ENCODE results near the gene IL11.

The IL11 gene

GRCh38 chr19:55358943-55359908 lies 11.0 kb downstream of the IL11 start:
- ChIA-PET CTCF (interaction anchor here (0.9 to 1.2 kb wide), 4 partner anchors 10 to 68 kb away, joined by 3 read pairs; no protein-coding TSS in a partner anchor), POLR2A (interaction anchor here (0.6 kb wide), 1 partner anchor 902 kb away, joined by 4 read pairs; no protein-coding TSS in a partner anchor)
- no peak for DNase-seq (ENCODE audit: extremely low spot score)
- TF ChIP-seq CTCF (IDR thresholded peaks at IDR 0.05; ENCODE audit: control extremely low read depth, extremely low read depth, low read depth, missing control alignments), result no peak

GRCh38 chr19:55358493-55358892 lies 11.8 kb downstream of the IL11 start:
- ChIA-PET CTCF (interaction anchor here (1.2 kb wide), 1 partner anchor 9 kb away, joined by 3 read pairs; no protein-coding TSS in a partner anchor), POLR2A (interaction anchor here (0.6 kb wide), 1 partner anchor 902 kb away, joined by 4 read pairs; no protein-coding TSS in a partner anchor)
- no peak for TF ChIP-seq CTCF (IDR thresholded peaks at IDR 0.05; ENCODE audit: control extremely low read depth, extremely low read depth, low read depth, missing control alignments)
- no peak for DNase-seq (ENCODE audit: extremely low spot score)

GRCh38 chr19:55355213-55355821 lies 14.9 kb downstream of the IL11 start:
- ChIA-PET POLR2A (no interaction called here), CTCF (no interaction called here)

GRCh38 chr19:55354698-55355212 lies 15.5 kb downstream of the IL11 start, which contains the start of gene COX6B2:
Gene COX6B2 (minus strand): TSS chr19:55354719. CDS start chr19:55354521, 198 bp downstream.
- POLR2A ChIA-PET, result no interaction called here
- CTCF ChIA-PET, result no interaction called here
- TF ChIP-seq CTCF (IDR thresholded peaks at IDR 0.05; ENCODE audit: control extremely low read depth, extremely low read depth, low read depth, missing control alignments), result no peak
- no peak for DNase-seq (ENCODE audit: extremely low spot score)

More at GRCh38 chr19:55355213-55355821, 14.9 kb downstream of the IL11 start:
- DNase-seq (ENCODE audit: extremely low spot score), result no peak
- no peak for TF ChIP-seq CTCF (IDR thresholded peaks at IDR 0.05; ENCODE audit: control extremely low read depth, extremely low read depth, low read depth, missing control alignments)

DNA sequence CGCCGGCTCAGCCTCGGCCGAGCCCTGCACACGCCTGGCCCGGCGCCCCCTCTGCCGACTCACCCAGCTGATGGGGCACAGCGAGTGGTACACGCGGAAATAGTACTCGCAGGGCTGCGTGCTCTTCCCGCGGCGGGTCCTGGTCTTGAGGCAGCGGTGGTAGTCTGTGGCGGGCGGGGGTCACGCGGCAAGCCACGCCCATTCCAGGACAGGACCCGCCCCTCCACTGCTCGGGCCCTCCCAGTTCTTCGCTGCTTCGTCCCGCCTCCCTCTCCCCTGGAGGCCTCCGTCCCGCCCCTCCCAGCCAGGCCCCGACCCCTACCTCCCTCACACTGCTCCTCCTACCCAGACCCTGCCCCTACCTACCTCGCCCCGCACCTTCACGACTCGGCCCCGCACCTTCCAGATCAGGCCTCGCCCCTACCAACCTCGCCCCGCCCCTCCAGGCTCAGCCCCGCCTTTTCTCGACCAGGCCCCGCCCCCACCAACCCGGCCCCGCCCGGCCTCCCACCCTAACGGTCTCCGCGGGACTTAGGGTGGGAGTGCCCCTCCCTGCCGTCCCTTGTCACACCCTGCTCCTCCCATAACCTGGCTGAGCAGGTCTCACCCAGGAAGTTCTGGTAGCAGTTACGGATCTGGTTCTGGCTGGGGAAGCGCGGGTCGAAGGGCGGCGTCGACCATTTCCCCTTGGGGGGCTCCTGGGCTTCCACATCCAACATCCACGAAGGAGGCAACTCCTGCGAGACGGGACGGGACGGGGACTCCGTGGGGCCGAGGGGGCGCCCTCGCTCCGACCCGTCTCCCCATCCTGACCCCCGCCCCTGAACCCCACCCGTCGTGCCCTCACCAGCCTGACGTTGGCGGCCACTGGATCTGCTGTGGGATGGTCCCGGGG lies 16.2 kb downstream of the IL11 start:
- no peak for TF ChIP-seq CTCF (IDR thresholded peaks at IDR 0.05; ENCODE audit: control extremely low read depth, extremely low read depth, low read depth, missing control alignments)
- CTCF ChIA-PET, result no interaction called here
- peak; percentile 86 for DNase-seq (ENCODE audit: extremely low spot score)
- POLR2A ChIA-PET, result no interaction called here
